Vagina (tissue), 2 donors: ENCODE measurements around the gene CCSER1.

ENCODE experiments used
- POLR2A ChIP-seq, 2 donors: fragments of 450-650 bp; IDR thresholded peaks; one replicate each; pipeline ENCODE4 v1.6.1; 2017; ENCODE audit warnings: antibody characterized with exemption in 2 of 2, mild to moderate bottlenecking in 2 of 2, moderate library complexity in 2 of 2
- POLR2AphosphoS5 ChIP-seq, 2 donors: sonication (generic); formaldehyde crosslinking; IDR thresholded peaks; one replicate each; pipeline ENCODE4 v1.9.0; 2017; ENCODE audit warnings: antibody characterized with exemption in 2 of 2, mild to moderate bottlenecking in 2 of 2, low read depth in 1 of 2; ENCODE audit not compliant: insufficient read depth in 1 of 2
- TF ChIP-seq, protein P1 (sequence below), 3 experiments: fragments of 450-650 bp in 2 of 3; fragments of 200-600 bp in 1 of 3; sonication (generic) in 1 of 3; IDR thresholded peaks; one replicate each; pipeline ENCODE4 v1.5.1; 2017 to 2019; ENCODE audit warnings: antibody characterized with exemption in 3 of 3, mild to moderate bottlenecking in 2 of 3, moderate library complexity in 2 of 3

DNA sequence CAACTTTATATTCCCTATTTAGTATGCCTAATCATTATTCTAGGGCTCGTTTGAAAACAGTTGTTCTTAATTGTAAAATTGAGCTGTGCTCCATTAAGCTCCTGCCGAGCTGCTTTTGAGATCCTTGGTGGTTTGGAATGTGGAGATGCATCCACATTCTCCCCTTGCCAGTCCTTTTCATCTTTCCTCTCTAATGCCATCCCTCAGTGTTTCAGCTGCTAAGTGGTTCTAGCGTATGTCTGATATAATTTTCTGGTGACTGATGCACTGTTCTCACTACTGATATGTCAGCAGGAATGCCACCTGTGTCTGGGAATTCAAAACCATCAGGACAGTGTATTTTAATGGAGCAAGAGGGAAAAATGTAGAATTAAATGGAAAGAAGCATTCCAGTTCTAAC is 1085.0 kb downstream of the CCSER1 start:
- TF ChIP-seq POLR2A (IDR thresholded peaks at IDR 0.05) (no peak), POLR2AphosphoS5 (IDR thresholded peaks at IDR 0.05; ENCODE audit: insufficient read depth in 1 of 2, low read depth in 1 of 2) (no peak)
- TF ChIP-seq, protein P1, sequence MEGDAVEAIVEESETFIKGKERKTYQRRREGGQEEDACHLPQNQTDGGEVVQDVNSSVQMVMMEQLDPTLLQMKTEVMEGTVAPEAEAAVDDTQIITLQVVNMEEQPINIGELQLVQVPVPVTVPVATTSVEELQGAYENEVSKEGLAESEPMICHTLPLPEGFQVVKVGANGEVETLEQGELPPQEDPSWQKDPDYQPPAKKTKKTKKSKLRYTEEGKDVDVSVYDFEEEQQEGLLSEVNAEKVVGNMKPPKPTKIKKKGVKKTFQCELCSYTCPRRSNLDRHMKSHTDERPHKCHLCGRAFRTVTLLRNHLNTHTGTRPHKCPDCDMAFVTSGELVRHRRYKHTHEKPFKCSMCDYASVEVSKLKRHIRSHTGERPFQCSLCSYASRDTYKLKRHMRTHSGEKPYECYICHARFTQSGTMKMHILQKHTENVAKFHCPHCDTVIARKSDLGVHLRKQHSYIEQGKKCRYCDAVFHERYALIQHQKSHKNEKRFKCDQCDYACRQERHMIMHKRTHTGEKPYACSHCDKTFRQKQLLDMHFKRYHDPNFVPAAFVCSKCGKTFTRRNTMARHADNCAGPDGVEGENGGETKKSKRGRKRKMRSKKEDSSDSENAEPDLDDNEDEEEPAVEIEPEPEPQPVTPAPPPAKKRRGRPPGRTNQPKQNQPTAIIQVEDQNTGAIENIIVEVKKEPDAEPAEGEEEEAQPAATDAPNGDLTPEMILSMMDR (IDR thresholded peaks at IDR 0.05), result no peak
